Activated CD8-positive, alpha-beta memory T cell treated with anti-CD3 and anti-CD28 coated beads, Interleukin-2, amount 10 ng/mL, durations not matched to agents 7 days and 5 days (primary cell): ENCODE data around the gene GUCY1A2. TPM values are rescaled to one million over a fixed set of nuclear protein-coding genes. Genes with fewer than 3 reads are reported as not detected.

ENCODE experiments used
- ATAC-seq: fragments of 150-1000 bp; cut with Tn5 transposase; one replicate; pipeline ENCODE4 v1.10.0; 2021; ENCODE audit warnings: moderate library complexity
- CTCF ChIA-PET: fragments of 350-600 bp; sonication (Branson Sonifier 250); formaldehyde crosslinking; loops from one replicate; lab custom pipeline; 2021; ENCODE audit warnings: antibody characterized with exemption; lab: Charles Lee
- DNase-seq: peaks from one replicate; pipeline ENCODE4 v3.0.0-alpha.2; 2020
- H3K27ac Mint-ChIP-seq: one replicate; pipeline ENCODE4 v1.8.0; 2021; ENCODE audit warnings: mild to moderate bottlenecking, mixed read lengths
- H3K27me3 Mint-ChIP-seq: one replicate; pipeline ENCODE4 v1.8.0; 2021; ENCODE audit warnings: mixed read lengths
- H3K36me3 Mint-ChIP-seq: one replicate; pipeline ENCODE4 v1.8.0; 2021; ENCODE audit warnings: mild to moderate bottlenecking, mixed read lengths
- H3K4me1 Mint-ChIP-seq: one replicate; pipeline ENCODE4 v1.8.0; 2021; ENCODE audit warnings: mixed read lengths
- H3K4me3 Mint-ChIP-seq: one replicate; pipeline ENCODE4 v1.8.0; 2021; ENCODE audit warnings: mild to moderate bottlenecking, moderate library complexity, mixed read lengths
- H3K9me3 Mint-ChIP-seq: one replicate; pipeline ENCODE4 v1.8.0; 2022; ENCODE audit warnings: low read depth, mixed read lengths
- total RNA-seq, 2 experiments: library from RNA; stranded (reverse); gene quantifications; one replicate each; pipeline ENCODE4 v1.2.3, GENCODE V29; 2021

GUCY1A2 gene
- total RNA-seq, 2 experiments from 2014 or later, result not detected

- H3K4me1 Mint-ChIP-seq, result peaks cover 5% of the 10 kb centered on the region
- peaks cover 39% of the 10 kb centered on the region for H3K27me3 Mint-ChIP-seq
- ATAC-seq (peak; percentile 58), DNase-seq (no peak)
- H3K9me3 Mint-ChIP-seq, result no peaks in the 10 kb centered on the region
- peak overlapping the region; percentile 0 for H3K4me3 Mint-ChIP-seq
- no peak overlapping the region for H3K27ac Mint-ChIP-seq
- H3K36me3 Mint-ChIP-seq, result no peaks in the 10 kb centered on the region
- CTCF ChIA-PET, result no interaction called here
These were observed 650 bp downstream of the GUCY1A2 start for GRCh38 chr11:107017433-107018218.

DNA sequence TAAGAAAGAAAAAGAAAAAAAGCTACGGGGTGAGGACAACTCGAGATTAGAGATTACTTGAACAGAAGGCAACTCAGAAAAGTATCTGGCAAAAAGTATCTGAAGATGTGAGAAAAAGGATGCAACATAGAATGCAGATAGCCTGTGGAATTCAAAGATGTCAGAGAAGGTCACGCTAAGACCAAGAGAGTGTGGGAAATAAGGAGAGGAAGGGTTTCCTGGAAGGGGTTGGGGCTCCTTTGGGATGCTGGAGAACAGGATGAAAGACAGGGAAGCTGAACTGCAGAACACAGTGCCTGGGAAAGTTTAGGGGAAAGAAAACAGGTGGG lies 1.2 kb downstream of the GUCY1A2 start:
- peaks cover 5% of the 10 kb centered on the region for H3K4me1 Mint-ChIP-seq
- H3K36me3 Mint-ChIP-seq, result no peaks in the 10 kb centered on the region
- CTCF ChIA-PET, result no interaction called here
- H3K9me3 Mint-ChIP-seq, result no peaks in the 10 kb centered on the region
- H3K27me3 Mint-ChIP-seq, result peaks cover 39% of the 10 kb centered on the region
- DNase-seq (no peak), ATAC-seq (no peak)
- H3K4me3 Mint-ChIP-seq, result peak overlapping the region; percentile 0
- H3K27ac Mint-ChIP-seq, result no peak overlapping the region

- H3K9me3 Mint-ChIP-seq, result no peaks in the 10 kb centered on the region
- ATAC-seq (no peak), DNase-seq (no peak)
- CTCF ChIA-PET, result no interaction called here
- no peak overlapping the region for H3K27ac Mint-ChIP-seq
- no peak overlapping the region for H3K4me3 Mint-ChIP-seq
- no peaks in the 10 kb centered on the region for H3K36me3 Mint-ChIP-seq
- H3K27me3 Mint-ChIP-seq, result peaks cover 34% of the 10 kb centered on the region
- peaks cover 5% of the 10 kb centered on the region for H3K4me1 Mint-ChIP-seq
These were observed 3.4 kb downstream of the GUCY1A2 start for GRCh38 chr11:107014871-107015270.

DNA sequence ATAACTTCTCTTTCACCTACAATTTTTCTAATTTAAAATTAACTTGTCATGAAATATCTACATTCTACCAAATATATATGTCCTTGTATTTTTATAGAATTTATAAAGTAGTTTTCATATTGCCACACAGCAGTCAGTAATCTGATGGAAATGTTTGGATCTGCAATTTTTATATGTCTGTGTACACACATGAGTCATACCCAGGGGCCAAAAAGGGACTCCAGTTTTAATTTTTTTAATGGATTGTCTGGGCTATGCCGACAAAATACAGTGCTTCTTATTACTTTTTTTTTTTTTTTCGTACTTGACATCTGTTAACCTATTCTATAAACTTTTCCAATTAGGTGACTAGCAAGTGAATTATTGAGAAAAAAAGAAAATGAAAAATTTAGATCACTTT lies 6.3 kb downstream of the GUCY1A2 start:
- no peak for ATAC-seq
- Mint-ChIP-seq H3K27ac (no peak overlapping the region), H3K4me3 (no peak overlapping the region), H3K27me3 (peaks cover 18% of the 10 kb centered on the region), H3K9me3 (no peaks in the 10 kb centered on the region), H3K4me1 (peaks cover under 1% of the 10 kb centered on the region), H3K36me3 (no peaks in the 10 kb centered on the region)
- no peak for DNase-seq
- CTCF ChIA-PET, result no interaction called here

GRCh38 chr11:107009190-107009589 lies 9.1 kb downstream of the GUCY1A2 start:
- Mint-ChIP-seq H3K9me3 (no peaks in the 10 kb centered on the region), H3K4me1 (no peaks in the 10 kb centered on the region), H3K4me3 (no peak overlapping the region), H3K27ac (no peak overlapping the region), H3K27me3 (no peaks in the 10 kb centered on the region), H3K36me3 (no peaks in the 10 kb centered on the region)
- DNase-seq (no peak), ATAC-seq (no peak)
- CTCF ChIA-PET, result no interaction called here

- H3K36me3 Mint-ChIP-seq, result no peaks in the 10 kb centered on the region
- H3K27ac Mint-ChIP-seq, result no peak overlapping the region
- no peak overlapping the region for H3K4me3 Mint-ChIP-seq
- H3K9me3 Mint-ChIP-seq, result no peaks in the 10 kb centered on the region
- no peak for ATAC-seq
- DNase-seq, result no peak
- CTCF ChIA-PET, result no interaction called here
- H3K27me3 Mint-ChIP-seq, result no peaks in the 10 kb centered on the region
- H3K4me1 Mint-ChIP-seq, result no peaks in the 10 kb centered on the region
These were observed 12.0 kb downstream of the GUCY1A2 start for GRCh38 chr11:107006076-107006833.

GRCh38 chr11:106999196-106999595 lies 19.1 kb downstream of the GUCY1A2 start:
- no peaks in the 10 kb centered on the region for H3K36me3 Mint-ChIP-seq
- CTCF ChIA-PET, result no interaction called here
- no peaks in the 10 kb centered on the region for H3K9me3 Mint-ChIP-seq
- DNase-seq, result no peak
- H3K27ac Mint-ChIP-seq, result no peak overlapping the region
- no peak for ATAC-seq
- H3K27me3 Mint-ChIP-seq, result no peaks in the 10 kb centered on the region
- no peak overlapping the region for H3K4me3 Mint-ChIP-seq
- no peaks in the 10 kb centered on the region for H3K4me1 Mint-ChIP-seq

- ATAC-seq, result no peak
- DNase-seq, result no peak
- Mint-ChIP-seq H3K9me3 (no peaks in the 10 kb centered on the region), H3K36me3 (no peaks in the 10 kb centered on the region), H3K4me3 (no peak overlapping the region), H3K27ac (no peak overlapping the region), H3K27me3 (no peaks in the 10 kb centered on the region), H3K4me1 (no peaks in the 10 kb centered on the region)
- CTCF ChIA-PET, result no interaction called here
These were observed 19.4 kb downstream of the GUCY1A2 start for GRCh38 chr11:106998916-106999188.

DNA sequence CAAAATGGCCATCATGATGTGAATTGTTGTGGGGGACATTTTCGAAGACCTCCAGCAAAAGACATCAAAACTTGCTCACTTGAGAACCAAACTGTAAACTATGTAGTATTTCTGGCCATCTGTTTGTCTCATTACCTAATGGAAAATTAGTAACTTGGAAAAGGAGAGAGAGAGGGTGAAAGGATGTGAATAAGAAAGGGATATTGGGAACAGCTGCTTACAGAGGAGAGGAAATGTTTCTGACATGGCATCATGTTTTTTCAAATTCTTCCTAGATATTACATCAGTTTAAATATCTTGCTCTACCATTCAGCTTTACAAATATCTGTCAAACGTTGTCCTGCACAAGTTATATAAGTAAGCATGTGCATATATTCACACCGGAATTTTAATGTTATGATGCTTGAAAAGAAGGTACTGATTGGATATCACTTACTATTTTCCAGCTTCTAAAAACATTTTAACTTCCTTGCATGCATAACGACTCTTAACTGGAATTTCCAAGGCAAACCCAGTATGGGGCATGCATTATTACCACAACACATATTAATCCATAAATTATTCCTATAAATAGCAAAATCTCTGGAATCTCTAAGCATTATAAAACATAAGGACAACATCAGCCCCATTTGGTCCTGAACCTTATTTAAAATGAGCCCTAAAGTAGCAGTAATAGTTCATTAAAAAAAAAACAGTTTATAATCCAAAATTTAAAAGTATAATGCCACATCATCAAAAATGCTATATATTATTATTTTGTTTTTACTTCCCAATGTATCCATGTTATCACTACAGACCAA lies 20.0 kb downstream of the GUCY1A2 start:
- no peaks in the 10 kb centered on the region for H3K9me3 Mint-ChIP-seq
- H3K27ac Mint-ChIP-seq, result no peak overlapping the region
- H3K4me1 Mint-ChIP-seq, result no peaks in the 10 kb centered on the region
- CTCF ChIA-PET, result no interaction called here
- no peak for ATAC-seq
- no peaks in the 10 kb centered on the region for H3K36me3 Mint-ChIP-seq
- H3K4me3 Mint-ChIP-seq, result no peak overlapping the region
- no peaks in the 10 kb centered on the region for H3K27me3 Mint-ChIP-seq
- no peak for DNase-seq

DNA sequence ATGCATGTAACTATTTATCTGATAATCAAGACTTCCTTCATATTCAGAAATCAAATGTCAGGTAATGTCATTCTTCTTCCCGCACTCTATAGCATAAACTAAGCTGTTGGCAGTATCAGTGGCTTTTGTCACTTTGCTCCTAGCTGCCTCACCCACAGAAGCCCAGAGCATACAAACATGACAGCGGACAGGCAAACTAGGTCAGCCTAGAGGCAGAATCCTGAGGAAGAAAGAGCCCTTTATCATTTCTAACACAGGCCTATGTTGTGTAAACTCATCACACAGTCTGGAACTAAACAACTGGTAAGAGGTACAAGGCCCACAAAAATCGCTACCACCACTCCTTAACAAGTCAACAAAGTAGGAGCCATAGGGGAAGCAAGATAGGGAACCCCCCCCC lies 21.0 kb downstream of the GUCY1A2 start:
- Mint-ChIP-seq H3K4me1 (no peaks in the 10 kb centered on the region), H3K36me3 (no peaks in the 10 kb centered on the region), H3K27me3 (no peaks in the 10 kb centered on the region), H3K9me3 (no peaks in the 10 kb centered on the region), H3K27ac (no peak overlapping the region), H3K4me3 (no peak overlapping the region)
- ATAC-seq, result no peak
- CTCF ChIA-PET, result no interaction called here
- no peak for DNase-seq

DNA sequence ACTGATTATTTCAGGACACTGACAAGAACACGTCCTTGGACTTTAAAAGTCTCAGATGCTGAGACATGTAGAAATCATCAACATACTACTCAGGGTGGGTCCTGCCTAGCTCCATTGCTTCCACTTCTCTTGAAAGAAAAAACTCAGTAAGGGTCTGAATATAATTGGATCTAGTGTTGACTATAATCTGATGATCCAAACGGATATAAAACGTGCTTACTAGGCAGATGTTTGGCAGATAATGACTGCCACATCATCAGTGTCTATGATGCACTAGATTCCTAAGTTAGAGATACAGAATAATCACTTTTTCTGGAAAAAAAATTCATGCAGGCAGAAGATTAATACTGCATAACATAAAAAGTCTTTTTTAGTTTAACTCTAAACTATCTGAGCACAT lies 21.6 kb downstream of the GUCY1A2 start:
- no peak overlapping the region for H3K27ac Mint-ChIP-seq
- H3K9me3 Mint-ChIP-seq, result no peaks in the 10 kb centered on the region
- CTCF ChIA-PET, result no interaction called here
- no peak overlapping the region for H3K4me3 Mint-ChIP-seq
- DNase-seq, result no peak
- H3K27me3 Mint-ChIP-seq, result no peaks in the 10 kb centered on the region
- no peaks in the 10 kb centered on the region for H3K4me1 Mint-ChIP-seq
- ATAC-seq, result no peak
- H3K36me3 Mint-ChIP-seq, result no peaks in the 10 kb centered on the region

DNA sequence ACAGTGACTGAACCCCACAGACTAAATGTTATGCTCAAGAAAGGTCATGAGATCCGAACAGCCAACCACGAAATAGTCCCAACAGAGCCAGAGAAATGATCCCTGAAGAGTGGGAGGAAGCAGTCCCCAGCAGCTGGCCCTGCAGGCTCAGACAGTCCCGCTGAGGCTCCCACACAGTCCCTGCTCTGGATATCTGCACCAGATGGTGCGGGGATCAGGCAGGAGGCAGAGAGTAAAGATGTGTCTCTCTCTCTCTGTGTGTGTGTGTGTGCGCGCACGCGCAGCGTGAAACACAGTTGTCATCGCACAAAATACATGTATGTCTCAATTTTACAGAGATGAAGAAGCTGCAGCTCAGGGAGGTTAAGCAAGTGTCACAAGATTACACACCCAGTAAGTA lies 27.9 kb downstream of the GUCY1A2 start:
- Mint-ChIP-seq H3K4me1 (no peaks in the 10 kb centered on the region), H3K27me3 (no peaks in the 10 kb centered on the region), H3K9me3 (no peaks in the 10 kb centered on the region), H3K27ac (no peak overlapping the region), H3K4me3 (no peak overlapping the region), H3K36me3 (no peaks in the 10 kb centered on the region)
- CTCF ChIA-PET, result no interaction called here
- no peak for ATAC-seq
- DNase-seq, result no peak

- Mint-ChIP-seq H3K4me3 (no peak overlapping the region), H3K36me3 (no peaks in the 10 kb centered on the region), H3K9me3 (no peaks in the 10 kb centered on the region), H3K27ac (no peak overlapping the region), H3K27me3 (no peaks in the 10 kb centered on the region), H3K4me1 (no peaks in the 10 kb centered on the region)
- DNase-seq, result no peak
- CTCF ChIA-PET, result no interaction called here
- ATAC-seq, result no peak
These were observed 29.2 kb downstream of the GUCY1A2 start for GRCh38 chr11:106989078-106989455.
